ENCODE data around the gene GOLT1A. TPM values are rescaled to one million over a fixed set of nuclear protein-coding genes. Genes with fewer than 3 reads are reported as not detected.

The GOLT1A gene
- total RNA-seq, 1 experiment from 2014 or later = not detected

Other genes starting within 250 kb of the GOLT1A start
- 9.0 and 15.5 TPM in 2 replicates for gene SOX13, start 140.9 kb downstream of the GOLT1A start, total RNA-seq (2014; rRNA removed; shearing (Covaris generic))
- gene ETNK2, start 61.9 kb downstream of the GOLT1A start, total RNA-seq (2014; rRNA removed; shearing (Covaris generic)) = 22.2 and 22.3 TPM in 2 replicates
- gene REN, start 47.7 kb downstream of the GOLT1A start, total RNA-seq (2014; rRNA removed; shearing (Covaris generic)) = not detected in 2 replicates
- 190 and 222 TPM in 2 replicates for gene KISS1, start 17.5 kb downstream of the GOLT1A start, total RNA-seq (2014; rRNA removed; shearing (Covaris generic))
- gene PLEKHA6, start 145.9 kb upstream of the GOLT1A start, total RNA-seq (2014; rRNA removed; shearing (Covaris generic)) = 0.16 and 0.76 TPM in 2 replicates
- 20.9 and 25.5 TPM in 2 replicates for gene PPP1R15B, start 197.8 kb upstream of the GOLT1A start, total RNA-seq (2014; rRNA removed; shearing (Covaris generic))

Data from SJSA1 (cell line).